Body of pancreas (tissue), 4 donors: ENCODE results near the gene GP1BA. TPM values are rescaled to one million over a fixed set of nuclear protein-coding genes. Genes with fewer than 3 reads are reported as not detected.

Experiments
- ATAC-seq: fragments of 150-250 bp; one replicate; pipeline ENCODE4 v1.9.1; 2016
- DNase-seq, 4 donors: peaks; one replicate each; pipeline ENCODE4 v3.0.0-alpha.2; 2019
- H3K27ac ChIP-seq, 4 donors: fragments of 200-600 bp; sonication (generic); 1 replicate in 3 of 4; 2 replicates in 1 of 4; pipeline versions ENCODE4 v1.5.1 to v1.6.1; 2016 to 2019; ENCODE audit warnings: mild to moderate bottlenecking in 1 of 4, mixed read lengths in 1 of 4, moderate library complexity in 1 of 4
- H3K27me3 ChIP-seq, 2 donors: fragments of 200-600 bp; sonication (generic); one replicate each; pipeline ENCODE4 v1.6.0; 2016; ENCODE audit warnings: mild to moderate bottlenecking in 1 of 2
- H3K36me3 ChIP-seq, 2 donors: fragments of 200-600 bp; sonication (generic); replicated peaks in 1 of 2; 2 replicates each; pipeline ENCODE4 v1.5.1; 2016; ENCODE audit warnings: low read depth in 2 of 2; ENCODE audit not compliant: insufficient read depth in 1 of 2
- H3K4me1 ChIP-seq: fragments of 200-600 bp; sonication (generic); one replicate; pipeline ENCODE4 v1.6.0; 2016
- H3K4me3 ChIP-seq, 2 donors: fragments of 200-600 bp; sonication (generic); 1 replicate in 1 of 2; 2 replicates in 1 of 2; pipeline ENCODE4 v1.5.1; 2016 to 2019
- H3K9me3 ChIP-seq, 3 donors: fragments of 200-600 bp; sonication (generic); 1 replicate in 2 of 3; 2 replicates in 1 of 3; pipeline ENCODE4 v1.5.1; 2016
- CTCF ChIP-seq, 7 experiments: fragments of 450-650 bp in 4 of 7; fragments of 200-600 bp in 3 of 7; sonication (generic) in 3 of 7; IDR thresholded peaks; one replicate each; pipeline ENCODE4 v1.5.1; 2016 to 2019; ENCODE audit warnings: antibody characterized with exemption in 7 of 7
- POLR2A ChIP-seq, 3 donors: fragments of 450-650 bp; IDR thresholded peaks; one replicate each; pipeline ENCODE4 v1.6.1; 2016; ENCODE audit warnings: antibody characterized with exemption in 3 of 3, mild to moderate bottlenecking in 2 of 3
- WGBS, 2 donors: methylation state at CpG; one replicate each; pipeline ENCODE4 v1.1.5; 2017; 5-methylcytosine and 5-hydroxymethylcytosine counted together
- intact Hi-C: fragments of 100-400 bp; cut with DNase I; formaldehyde crosslinking; loops from one replicate; pipeline ENCODE4 v1.15.1; 2023
- total RNA-seq, 2 donors: library from RNA; depleted of rRNA; stranded (reverse); fragments of >200 nt; gene quantifications; one replicate each; pipeline ENCODE4 v1.1.0, GENCODE V29; 2016

GP1BA gene
- total RNA-seq, 2 donors from 2014 or later, result not detected

DNA sequence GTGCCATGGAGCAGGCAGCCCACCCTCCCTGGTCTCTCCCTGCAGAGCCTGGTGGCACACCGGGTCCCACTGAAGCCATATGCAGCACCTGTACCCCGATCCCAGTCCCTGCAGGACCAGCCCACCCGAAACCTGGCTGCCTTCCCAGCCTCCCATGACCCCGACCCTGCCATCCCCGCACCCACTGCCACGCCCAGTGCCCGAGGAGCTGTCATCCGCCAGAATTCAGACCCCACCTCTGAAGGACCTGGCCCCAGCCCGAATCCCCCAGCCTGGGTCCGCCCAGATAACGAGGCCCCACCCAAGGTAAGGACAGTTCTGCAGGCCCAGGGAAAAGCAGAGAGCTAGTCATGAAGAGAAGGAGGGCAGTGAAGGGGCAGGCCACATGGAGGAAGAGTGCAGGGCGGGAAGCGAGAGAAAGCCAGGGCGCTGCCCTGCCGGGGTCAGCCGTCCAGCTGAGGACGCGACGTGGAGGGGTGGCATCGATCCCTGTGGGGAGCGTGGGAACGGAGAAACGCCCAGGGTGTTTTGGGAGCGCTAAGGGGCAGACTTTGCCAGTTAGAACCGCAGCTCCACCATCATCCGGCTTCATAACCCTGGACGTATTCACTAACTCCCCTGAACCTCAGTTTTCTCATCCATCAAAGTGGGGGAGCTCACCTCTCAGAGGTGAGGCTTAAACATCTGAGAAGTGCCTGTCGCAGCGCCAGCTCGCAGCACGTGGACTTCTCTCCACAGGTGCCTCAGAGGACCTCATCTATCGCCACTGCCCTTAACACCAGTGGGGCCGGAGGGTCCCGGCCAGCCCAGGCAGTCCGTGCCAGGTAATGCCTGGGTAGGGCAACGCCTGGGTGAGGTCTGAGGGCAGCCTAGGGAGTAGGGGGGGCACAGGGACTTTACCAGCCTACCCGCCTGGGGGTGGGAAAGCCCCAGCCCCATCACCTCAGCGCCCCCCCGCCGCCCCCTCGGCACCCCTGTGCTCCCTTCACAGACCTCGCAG is 40.4 kb upstream of the GP1BA start:
- ATAC-seq, result no peak
- no peak for DNase-seq
- H3K9me3 ChIP-seq, result no peaks in the 10 kb centered on the region
- H3K4me3 ChIP-seq, result no peak overlapping the region
- no peaks in the 10 kb centered on the region for H3K4me1 ChIP-seq
- no peak for TF ChIP-seq CTCF (IDR thresholded peaks at IDR 0.05)
- TF ChIP-seq POLR2A (IDR thresholded peaks at IDR 0.05), result no peak
- H3K27me3 ChIP-seq, result no peaks in the 10 kb centered on the region
- 90 to 91% methylated on average over 34 to 38 of the region's 42 CpGs for WGBS, 2 donors
- peaks cover 0 to 32% of the 10 kb centered on the region in 2 donors for H3K36me3 ChIP-seq
- no peak overlapping the region for H3K27ac ChIP-seq
- intact Hi-C loops, result loop anchor here (10.0 kb wide), 1 partner anchor 187 kb away; the partner anchor contains the start of gene PELP1

DNA sequence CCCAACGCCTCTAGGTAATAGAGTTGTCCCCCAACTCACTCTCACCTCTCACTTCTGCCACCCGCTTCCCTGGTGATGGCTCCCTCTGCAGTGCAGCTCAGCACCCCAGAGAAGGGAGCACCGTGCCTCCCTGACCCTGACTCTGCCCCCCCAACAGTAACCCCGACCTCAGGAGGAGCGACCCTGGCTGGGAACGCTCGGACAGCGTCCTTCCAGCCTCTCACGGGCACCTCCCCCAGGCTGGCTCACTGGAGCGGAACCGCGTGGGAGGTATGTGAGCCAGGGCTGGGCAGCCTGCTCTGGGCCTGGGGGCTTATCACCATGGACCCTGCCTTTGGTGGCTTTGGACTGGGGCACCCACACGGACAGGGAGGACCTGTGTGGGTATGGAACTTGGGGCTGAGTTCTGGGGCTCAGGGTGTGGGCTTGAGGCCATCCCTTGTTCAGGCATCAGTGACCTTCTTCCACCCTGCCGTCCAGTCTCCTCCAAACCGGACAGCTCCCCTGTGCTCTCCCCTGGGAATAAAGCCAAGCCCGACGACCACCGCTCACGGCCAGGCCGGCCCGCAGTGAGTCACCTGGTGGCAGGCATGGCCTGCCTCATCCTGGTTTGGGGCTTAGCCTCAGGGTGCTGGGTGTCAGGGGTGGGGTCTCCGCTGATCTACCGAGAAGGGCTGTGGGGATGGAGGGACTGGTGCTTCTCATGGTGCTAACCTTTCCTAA is 39.4 kb upstream of the GP1BA start:
- TF ChIP-seq POLR2A (IDR thresholded peaks at IDR 0.05) (no peak), CTCF (IDR thresholded peaks at IDR 0.05) (no peak)
- Histone ChIP-seq H3K27ac (no peak overlapping the region), H3K9me3 (no peaks in the 10 kb centered on the region), H3K36me3 (peaks cover 0 to 27% of the 10 kb centered on the region in 2 donors), H3K4me1 (no peaks in the 10 kb centered on the region), H3K27me3 (no peaks in the 10 kb centered on the region), H3K4me3 (no peak overlapping the region)
- intact Hi-C loops, result loop anchor here (10.0 kb wide), 1 partner anchor 188 kb away; the partner anchor contains the start of gene PELP1
- no peak for ATAC-seq
- no peak for DNase-seq
- 88% methylated on average over 4 to 22 of the region's 23 CpGs for WGBS, 2 donors

- TF ChIP-seq POLR2A (IDR thresholded peaks at IDR 0.05), result no peak
- no peak for TF ChIP-seq CTCF (IDR thresholded peaks at IDR 0.05)
- Histone ChIP-seq H3K4me1 (peaks cover 3% of the 10 kb centered on the region), H3K9me3 (no peaks in the 10 kb centered on the region), H3K36me3 (peaks cover 0 to 27% of the 10 kb centered on the region in 2 donors), H3K27ac (no peak overlapping the region), H3K4me3 (no peak overlapping the region), H3K27me3 (no peaks in the 10 kb centered on the region)
- ATAC-seq (no peak), DNase-seq (no peak)
- WGBS, 2 donors, result 90 to 92% methylated on average over 18 of the region's 18 CpGs
- intact Hi-C loops, result loop anchor here (10.0 kb wide), 1 partner anchor 188 kb away; the partner anchor contains the start of gene PELP1
Observed at GRCh38 chr17:4893272-4893671, 38.8 kb upstream of the GP1BA start.

GRCh38 chr17:4893721-4894560 is 38.1 kb upstream of the GP1BA start:
- intact Hi-C loops, result loop anchor here (10.0 kb wide), 1 partner anchor 189 kb away; the partner anchor contains the start of gene PELP1
- no peak for DNase-seq

More at GRCh38 chr17:4893721-4894560, 38.1 kb upstream of the GP1BA start:
- TF ChIP-seq CTCF (IDR thresholded peaks at IDR 0.05) (no peak), POLR2A (IDR thresholded peaks at IDR 0.05) (no peak)
- ATAC-seq, result no peak
- Histone ChIP-seq H3K27ac (no peak overlapping the region), H3K36me3 (peaks cover 0 to 27% of the 10 kb centered on the region in 2 donors), H3K9me3 (no peaks in the 10 kb centered on the region), H3K4me3 (no peak overlapping the region), H3K4me1 (peaks cover 10% of the 10 kb centered on the region), H3K27me3 (no peaks in the 10 kb centered on the region)
- 88 to 95% methylated on average over 17 to 31 of the region's 31 CpGs for WGBS, 2 donors
